T-cell (primary cell): Measurements from ENCODE around the gene C1QBP. TPM values are rescaled to one million over a fixed set of nuclear protein-coding genes. Genes with fewer than 3 reads are reported as not detected.

Source experiments
- ATAC-seq, 4 experiments: fragments of 200-7000 bp in 3 of 4; fragments of 150-1000 bp in 1 of 4; cut with Tn5 transposase; replicated peaks in 1 of 4; 1 replicate in 3 of 4; 2 replicates in 1 of 4; pipeline ENCODE4 v1.10.0; 2021; ENCODE audit warnings: moderate library complexity in 3 of 4, mild to moderate bottlenecking in 2 of 4, moderate number of reproducible peaks in 1 of 4
- CTCF ChIA-PET, 2 donors: fragments of 300-600 bp; sonication (Branson Sonifier 250); formaldehyde crosslinking; loops; one replicate each; lab custom pipeline; 2022; ENCODE audit warnings: antibody characterized with exemption in 2 of 2; lab: Charles Lee
- POLR2A ChIA-PET, 2 donors: fragments of 300-600 bp; sonication (Branson Sonifier 250); formaldehyde crosslinking; loops; one replicate each; lab custom pipeline; 2022; ENCODE audit warnings: antibody characterized with exemption in 2 of 2; lab: Charles Lee
- DNase-seq, 35 experiments: peaks; one replicate each; pipeline versions ENCODE4 v3.0.0 to v3.0.0-alpha.2; 2013 to 2023
- H3K27ac ChIP-seq: one replicate; pipeline ENCODE4 v1.5.1; 2013; ENCODE audit warnings: low read length
- H3K27me3 ChIP-seq, 2 experiments: replicated peaks in 1 of 2; 1 replicate in 1 of 2; 2 replicates in 1 of 2; pipeline versions ENCODE4 v1.6.1 to v1.7.0; 2013; ENCODE audit warnings: low read length in 1 of 2, mixed read lengths in 1 of 2; ENCODE audit not compliant: control insufficient read depth in 2 of 2, insufficient read depth in 2 of 2; ENCODE audit errors: extremely low read depth in 1 of 2
- H3K36me3 ChIP-seq, 2 donors: 1 replicate in 1 of 2; 2 replicates in 1 of 2; pipeline versions ENCODE4 v1.6.1 to v1.7.0; 2013; ENCODE audit warnings: low read length in 1 of 2; ENCODE audit not compliant: control insufficient read depth in 2 of 2, insufficient read depth in 1 of 2; ENCODE audit errors: extremely low read depth in 1 of 2
- H3K4me1 ChIP-seq, 2 experiments: 1 replicate in 1 of 2; 2 replicates in 1 of 2; pipeline versions ENCODE4 v1.6.1 to v1.7.0; 2013; ENCODE audit warnings: low read length in 2 of 2, mixed read lengths in 1 of 2; ENCODE audit not compliant: insufficient read depth in 2 of 2, control insufficient read depth in 1 of 2; ENCODE audit errors: extremely low read depth in 1 of 2
- H3K4me3 ChIP-seq, 2 donors: 1 replicate in 1 of 2; 2 replicates in 1 of 2; pipeline versions ENCODE4 v1.5.1 to v1.7.0; 2013; ENCODE audit warnings: mild to moderate bottlenecking in 2 of 2, low read length in 1 of 2, moderate library complexity in 1 of 2; ENCODE audit not compliant: control insufficient read depth in 1 of 2; ENCODE audit errors: extremely low read depth in 1 of 2
- H3K9me3 ChIP-seq: 2 replicates; pipeline ENCODE4 v1.7.0; 2013
- H3K27ac Mint-ChIP-seq, 2 donors: one replicate each; pipeline ENCODE4 v1.8.0; 2020 to 2021; ENCODE audit warnings: mild to moderate bottlenecking in 2 of 2, mixed read lengths in 2 of 2
- H3K27me3 Mint-ChIP-seq, 2 donors: one replicate each; pipeline ENCODE4 v1.8.0; 2021 to 2022; ENCODE audit warnings: mixed read lengths in 2 of 2
- H3K36me3 Mint-ChIP-seq: one replicate; pipeline ENCODE4 v1.8.0; 2021; ENCODE audit warnings: mixed read lengths
- H3K4me1 Mint-ChIP-seq, 3 donors: one replicate each; pipeline ENCODE4 v1.8.0; 2020 to 2022; ENCODE audit warnings: mixed read lengths in 3 of 3, mild to moderate bottlenecking in 1 of 3
- H3K4me3 Mint-ChIP-seq, 3 donors: one replicate each; pipeline ENCODE4 v1.8.0; 2020 to 2022; ENCODE audit warnings: mild to moderate bottlenecking in 3 of 3, mixed read lengths in 3 of 3, moderate library complexity in 3 of 3
- H3K9me3 Mint-ChIP-seq, 3 donors: one replicate each; pipeline ENCODE4 v1.8.0; 2020 to 2022; ENCODE audit warnings: mixed read lengths in 3 of 3
- WGBS: methylation state at CpG from one replicate; pipeline ENCODE4 v1.1.5; 2013; ENCODE audit warnings: missing lambda C conversion rate; ENCODE audit not compliant: insufficient coverage; 5-methylcytosine and 5-hydroxymethylcytosine counted together
- total RNA-seq, 35 experiments: library from RNA in 6 of 35; stranded (reverse) in 6 of 35; fragments of 120-200 nt in 1 of 35; gene quantifications; one replicate each; pipeline versions ENCODE4 v1.2.1 to v1.2.4 and lab custom pipeline; 2013 to 2026

The C1QBP gene
- total RNA-seq, 5 donors from 2014 or later (not counting 1 experiment from before 2014, with no cell fraction given) = 60.1 to 102 (median 93.5) TPM

- Histone ChIP-seq H3K36me3 (peaks cover 14 to 71% of the 10 kb centered on the region in 2 donors), H3K4me1 (peaks cover 13% of the 10 kb centered on the region in 2 experiments)
Observed at GRCh38 chr17:5480962-5481361, 42.0 kb upstream of the C1QBP start.

GRCh38 chr17:5478992-5479391, 40.0 kb upstream of the C1QBP start:
- Mint-ChIP-seq H3K4me3 (no peak overlapping the region), H3K4me1 (peaks cover 46 to 51% (median 47%) of the 10 kb centered on the region in 3 donors), H3K36me3 (peaks cover 68% of the 10 kb centered on the region), H3K9me3 (no peaks in the 10 kb centered on the region), H3K27ac (no peak overlapping the region), H3K27me3 (no peaks in the 10 kb centered on the region)
- ChIA-PET CTCF (interaction anchor here in 1 of 2 donors (0.7 kb wide), 1 partner anchor 29 kb away, joined by 4 read pairs; no protein-coding TSS in a partner anchor), POLR2A (no interaction called here)
- H3K4me3 ChIP-seq = no peak overlapping the region
- peaks cover 0 to under 1% of the 10 kb centered on the region in 2 experiments for H3K4me1 ChIP-seq
- no peak for DNase-seq
- peaks cover 14 to 78% of the 10 kb centered on the region in 2 donors for H3K36me3 ChIP-seq
- H3K27me3 ChIP-seq = no peaks in the 10 kb centered on the region
- H3K27ac ChIP-seq = no peak overlapping the region
- WGBS = 94% methylated on average over 3 of the region's 4 CpGs
- no peak for ATAC-seq
- no peaks in the 10 kb centered on the region for H3K9me3 ChIP-seq

More at GRCh38 chr17:5480962-5481361, 42.0 kb upstream of the C1QBP start:
- Histone ChIP-seq H3K4me3 (no peak overlapping the region), H3K9me3 (no peaks in the 10 kb centered on the region), H3K27ac (no peak overlapping the region), H3K27me3 (no peaks in the 10 kb centered on the region)
- CTCF ChIA-PET = interaction anchor here in 1 of 2 donors (0.6 kb wide), 2 partner anchors 232 to 905 kb away, joined by 3 to 9 read pairs; no protein-coding TSS in a partner anchor
- POLR2A ChIA-PET = no interaction called here
- H3K27ac Mint-ChIP-seq = no peak overlapping the region
- no peaks in the 10 kb centered on the region for H3K9me3 Mint-ChIP-seq
- peaks cover 56 to 66% (median 63%) of the 10 kb centered on the region in 3 donors for H3K4me1 Mint-ChIP-seq
- no peak for ATAC-seq
- WGBS = no CpG with 5 or more reads among the region's 6 CpGs
- H3K4me3 Mint-ChIP-seq = no peak overlapping the region
- no peak for DNase-seq
- H3K36me3 Mint-ChIP-seq = peaks cover 56% of the 10 kb centered on the region
- no peaks in the 10 kb centered on the region for H3K27me3 Mint-ChIP-seq

- Mint-ChIP-seq H3K36me3 (peaks cover 43% of the 10 kb centered on the region), H3K4me3 (no peak overlapping the region), H3K27me3 (no peaks in the 10 kb centered on the region), H3K9me3 (no peaks in the 10 kb centered on the region), H3K4me1 (peaks cover 22 to 25% (median 24%) of the 10 kb centered on the region in 3 donors), H3K27ac (no peak overlapping the region)
- POLR2A ChIA-PET = no interaction called here
- CTCF ChIA-PET = no interaction called here
- H3K9me3 ChIP-seq = no peaks in the 10 kb centered on the region
- DNase-seq (no peak), ATAC-seq (no peak)
- H3K4me3 ChIP-seq = no peak overlapping the region
- no peaks in the 10 kb centered on the region for H3K27me3 ChIP-seq
- peaks cover 13 to 49% of the 10 kb centered on the region in 2 donors for H3K36me3 ChIP-seq
- H3K27ac ChIP-seq = no peak overlapping the region
- no CpG with 5 or more reads among the region's 2 CpGs for WGBS
- peaks cover 0 to 5% of the 10 kb centered on the region in 2 experiments for H3K4me1 ChIP-seq
Observed at GRCh38 chr17:5473906-5474305, 35.0 kb upstream of the C1QBP start.

- H3K36me3 ChIP-seq = peaks cover 8 to 36% of the 10 kb centered on the region in 2 donors
Observed at GRCh38 chr17:5472511-5472910, 33.6 kb upstream of the C1QBP start.

GRCh38 chr17:5468075-5468473, 29.1 kb upstream of the C1QBP start:
- ChIA-PET CTCF (no interaction called here), POLR2A (interaction anchor here in 1 of 2 donors (1.2 kb wide), 1 partner anchor 29 kb away, joined by 3 read pairs; no protein-coding TSS in a partner anchor)
- Histone ChIP-seq H3K27ac (no peak overlapping the region), H3K36me3 (peaks cover 0 to 8% of the 10 kb centered on the region in 2 donors), H3K9me3 (no peaks in the 10 kb centered on the region), H3K4me1 (peaks cover 7 to 21% of the 10 kb centered on the region in 2 experiments), H3K27me3 (no peaks in the 10 kb centered on the region), H3K4me3 (peak overlapping the region; percentile 72 to 96)
- DNase-seq = peak in 8 of 35 experiments; percentile 2 to 35 (median 8)
- peak overlapping the region; percentile 9 to 14 for H3K27ac Mint-ChIP-seq
- WGBS = 0% methylated on average over 17 of the region's 17 CpGs
- H3K36me3 Mint-ChIP-seq = peaks cover 7% of the 10 kb centered on the region
- H3K9me3 Mint-ChIP-seq = no peaks in the 10 kb centered on the region
- H3K4me3 Mint-ChIP-seq = peak overlapping the region; percentile 81 to 88 (median 81)
- no peaks in the 10 kb centered on the region for H3K27me3 Mint-ChIP-seq
- peak in 3 of 4 experiments; percentile 5 to 49 (median 10) for ATAC-seq
- peaks cover 38 to 44% (median 42%) of the 10 kb centered on the region in 3 donors for H3K4me1 Mint-ChIP-seq

More at GRCh38 chr17:5472511-5472910, 33.6 kb upstream of the C1QBP start:
- peaks cover 24 to 26% (median 25%) of the 10 kb centered on the region in 3 donors for H3K4me1 Mint-ChIP-seq
- ChIA-PET POLR2A (interaction anchor here in 1 of 2 donors (1.0 kb wide), 1 partner anchor 12 kb away, joined by 3 read pairs; no protein-coding TSS in a partner anchor), CTCF (no interaction called here)
- no peaks in the 10 kb centered on the region for H3K27me3 ChIP-seq
- no peak for DNase-seq
- H3K27ac ChIP-seq = no peak overlapping the region
- no peaks in the 10 kb centered on the region for H3K9me3 ChIP-seq
- H3K9me3 Mint-ChIP-seq = no peaks in the 10 kb centered on the region
- ATAC-seq = no peak
- H3K36me3 Mint-ChIP-seq = peaks cover 31% of the 10 kb centered on the region
- H3K4me3 ChIP-seq = no peak overlapping the region
- H3K4me3 Mint-ChIP-seq = no peak overlapping the region
- no peaks in the 10 kb centered on the region for H3K27me3 Mint-ChIP-seq
- H3K27ac Mint-ChIP-seq = no peak overlapping the region
- peaks cover 4 to 14% of the 10 kb centered on the region in 2 experiments for H3K4me1 ChIP-seq
- no CpG with 5 or more reads among the region's 3 CpGs for WGBS

GRCh38 chr17:5467416-5467815, 28.5 kb upstream of the C1QBP start:
- CTCF ChIA-PET = no interaction called here
- no peak for ATAC-seq
- Mint-ChIP-seq H3K9me3 (no peaks in the 10 kb centered on the region), H3K27me3 (no peaks in the 10 kb centered on the region), H3K4me1 (peaks cover 38 to 44% (median 42%) of the 10 kb centered on the region in 3 donors), H3K36me3 (peaks cover 7% of the 10 kb centered on the region), H3K27ac (peak overlapping the region in 1 of 2 donors; percentile 9), H3K4me3 (peak overlapping the region; percentile 81 to 88 (median 81))
- Histone ChIP-seq H3K27me3 (no peaks in the 10 kb centered on the region), H3K4me3 (peak overlapping the region; percentile 72 to 96), H3K27ac (no peak overlapping the region), H3K9me3 (no peaks in the 10 kb centered on the region), H3K4me1 (peaks cover 7 to 21% of the 10 kb centered on the region in 2 experiments), H3K36me3 (peaks cover 0 to 5% of the 10 kb centered on the region in 2 donors)
- 25% methylated on average over 4 of the region's 8 CpGs for WGBS
- POLR2A ChIA-PET = interaction anchor here in 1 of 2 donors (1.2 kb wide), 1 partner anchor 28 kb away, joined by 3 read pairs; no protein-coding TSS in a partner anchor
- DNase-seq = no peak
